A549 (cell line): Measurements from ENCODE around the gene TEX2. TPM values are rescaled to one million over a fixed set of nuclear protein-coding genes. Genes with fewer than 3 reads are reported as not detected.

Experiments used
- ATAC-seq, 2 experiments: fragments of 200-7000 bp in 1 of 2; fragments of >200 bp in 1 of 2; cut with Nextera tagmentation in 1 of 2; cut with Tn5 transposase in 1 of 2; 3 replicates each; pipeline versions ENCODE4 v1.8.0 to v1.9.1; 2018 to 2020; ENCODE audit warnings: mild to moderate bottlenecking in 1 of 2, moderate library complexity in 1 of 2
- CTCF ChIA-PET: fragments of 300-600 bp; sonication (Branson Sonifier 250); formaldehyde crosslinking; extraction: SDS; loops from one replicate; lab custom pipeline; 2021; ENCODE audit warnings: antibody characterized with exemption, inconsistent platforms; lab: Yijun Ruan, JAX
- POLR2A ChIA-PET: fragments of 350-600 bp; formaldehyde crosslinking; extraction: SDS; loops from one replicate; lab custom pipeline; 2021; ENCODE audit warnings: antibody characterized with exemption, inconsistent platforms; lab: Yijun Ruan, JAX
- DNase-seq, 2 experiments: peaks; one replicate each; pipeline versions ENCODE4 v3.0.0 to v3.0.0-alpha.2; 2011 to 2016; ENCODE audit warnings: low read depth in 1 of 2, low spot score in 1 of 2
- FAIRE-seq: peaks from 2 replicates; lab custom pipeline; 2011; peaks lifted over from hg19 to GRCh38; lab: Jason Lieb, UNC
- H3K27ac ChIP-seq, 2 experiments: fragments of >200 bp; sonication (Bioruptor Twin); formaldehyde crosslinking; 3 replicates each; pipeline ENCODE4 v1.5.1; 2016 to 2017
- H3K4me1 ChIP-seq: fragments of >200 bp; sonication (Bioruptor Twin); formaldehyde crosslinking; 3 replicates; pipeline ENCODE4 v1.6.1; 2016
- H3K4me2 ChIP-seq: fragments of >200 bp; sonication (Bioruptor Twin); formaldehyde crosslinking; 3 replicates; pipeline ENCODE4 v1.6.1; 2016
- H3K4me3 ChIP-seq: fragments of >200 bp; sonication (Bioruptor Twin); formaldehyde crosslinking; 3 replicates; pipeline ENCODE4 v1.5.1; 2016
- H3K9me3 ChIP-seq: fragments of >200 bp; sonication (Bioruptor Twin); formaldehyde crosslinking; 3 replicates; pipeline ENCODE4 v1.6.1; 2016
- BHLHE40 ChIP-seq: IDR thresholded peaks from 2 replicates; pipeline ENCODE4 v1.6.1; 2012; ENCODE audit warnings: low read depth, low read length, inconsistent platforms
- CBX8 ChIP-seq: fragments of 200-600 bp; sonication (generic); IDR thresholded peaks from 2 replicates; pipeline ENCODE4 v1.6.1; 2016
- CEBPB ChIP-seq, 2 experiments: fragments of >200 bp in 1 of 2; sonication (Bioruptor Twin) in 1 of 2; formaldehyde crosslinking in 1 of 2; IDR thresholded peaks; 2 replicates each; pipeline ENCODE4 v1.6.1; 2012 to 2016
- CHD4 ChIP-seq: fragments of 200-600 bp; sonication (generic); IDR thresholded peaks from 2 replicates; pipeline ENCODE4 v1.6.1; 2016; ENCODE audit warnings: antibody characterized with exemption, mild to moderate bottlenecking, borderline replicate concordance
- ELK1 ChIP-seq: fragments of 150-350 bp; IDR thresholded peaks from 2 replicates; pipeline ENCODE4 v1.6.1; 2014; ENCODE audit warnings: low read depth, mild to moderate bottlenecking, low read length
- FOSB ChIP-seq: fragments of 250-450 bp; sonication (Bioruptor Pico); IDR thresholded peaks from 2 replicates; pipeline ENCODE4 v1.5.0; 2020; ENCODE audit warnings: mild to moderate bottlenecking, moderate library complexity
- FOSL2 ChIP-seq, 2 experiments: fragments of 450-650 bp in 1 of 2; fragments of >200 bp in 1 of 2; sonication (Bioruptor Twin) in 1 of 2; formaldehyde crosslinking; IDR thresholded peaks; 2 replicates each; pipeline versions ENCODE4 v1.5.0 to v1.6.1; 2016 to 2020; ENCODE audit warnings: mild to moderate bottlenecking in 1 of 2, moderate library complexity in 1 of 2
- FOXS1 ChIP-seq: fragments of 250-450 bp; sonication (Bioruptor Pico); IDR thresholded peaks from 2 replicates; pipeline ENCODE4 v1.5.0; 2020; ENCODE audit warnings: mild to moderate bottlenecking, moderate library complexity
- HDAC2 ChIP-seq: fragments of 200-600 bp; sonication (generic); IDR thresholded peaks from 2 replicates; pipeline ENCODE4 v1.6.1; 2016
- HEYL ChIP-seq: fragments of 250-450 bp; sonication (Bioruptor Pico); IDR thresholded peaks from 2 replicates; pipeline ENCODE4 v1.8.0; 2021; ENCODE audit warnings: mild to moderate bottlenecking, moderate library complexity
- JUNB ChIP-seq: fragments of >200 bp; sonication (Bioruptor Twin); formaldehyde crosslinking; IDR thresholded peaks from 2 replicates; pipeline ENCODE4 v1.6.1; 2016
- KDM1A ChIP-seq: fragments of 200-600 bp; sonication (generic); IDR thresholded peaks from 2 replicates; pipeline ENCODE4 v1.6.1; 2016; ENCODE audit warnings: low read depth, mild to moderate bottlenecking
- MAFK ChIP-seq: fragments of 450-650 bp; IDR thresholded peaks from 2 replicates; pipeline ENCODE4 v1.6.1; 2014; ENCODE audit not compliant: partially characterized antibody
- MAX ChIP-seq: IDR thresholded peaks from 2 replicates; pipeline ENCODE4 v1.6.1; 2012
- MAZ ChIP-seq: fragments of 150-350 bp; IDR thresholded peaks from 2 replicates; pipeline ENCODE4 v1.6.1; 2014; ENCODE audit warnings: antibody characterized with exemption, low read depth, low read length, borderline replicate concordance
- MYC ChIP-seq: IDR thresholded peaks from 2 replicates; pipeline ENCODE4 v1.6.1; 2012; ENCODE audit warnings: mild to moderate bottlenecking, inconsistent platforms, low read length, improper control_type of control experiment, borderline replicate concordance
- NPAS2 ChIP-seq: fragments of 250-450 bp; sonication (Bioruptor Pico); IDR thresholded peaks from 2 replicates; pipeline ENCODE4 v1.8.0; 2022; ENCODE audit warnings: mild to moderate bottlenecking, moderate library complexity, borderline replicate concordance
- RAD21 ChIP-seq, 2 experiments: fragments of >200 bp in 1 of 2; sonication (Bioruptor Twin) in 1 of 2; formaldehyde crosslinking in 1 of 2; IDR thresholded peaks in 1 of 2; conservative IDR thresholded peaks in 1 of 2; 2 replicates in 1 of 2; 3 replicates in 1 of 2; pipeline ENCODE4 v1.6.1; 2012 to 2018; ENCODE audit warnings: inconsistent platforms in 1 of 2
- SREBF2 ChIP-seq: fragments of 450-650 bp; IDR thresholded peaks from 2 replicates; pipeline ENCODE4 v1.6.1; 2014; ENCODE audit warnings: mild to moderate bottlenecking, moderate library complexity
- WGBS: methylation state at CpG from one replicate; pipeline ENCODE4 v1.1.6; 2017; ENCODE audit errors: missing lambda C conversion rate; 5-methylcytosine and 5-hydroxymethylcytosine counted together
- polyA plus RNA-seq, 4 experiments: library from polyadenylated mRNA; depleted of rRNA in 3 of 4; stranded (reverse); fragments of >200 nt; fragmentation: RNase III in 1 of 4; extraction: RNeasy Plus Mini Kit Qiagen cat#74134 plus additional on column Dnase treatment in 1 of 4; gene quantifications; 2 replicates in 3 of 4; 3 replicates in 1 of 4; pipeline ENCODE4 v1.2.3, GENCODE V29; 2011 to 2017

The TEX2 gene
- polyA plus RNA-seq, 2 of the 4 experiments (the other 2 are of a cell fraction) = 9.3 to 16.2 TPM

- TF ChIP-seq MAX (0 out of 2 replicates have a peak, but pooled peaks have one; percentile 4), NPAS2 (CRISPR knock-in tag) (no peak)
- TF ChIP-seq, all 56 proteins: peak for 1
- Histone ChIP-seq H3K4me1 (peaks cover 35% of the 10 kb centered on the region), H3K27ac (peak overlapping the region; percentile 85 to 95), H3K4me3 (peak overlapping the region; percentile 80), H3K4me2 (peak overlapping the region; percentile 91), H3K9me3 (no peaks in the 10 kb centered on the region)
- DNase-seq = peak; percentile 51 to 69
- CTCF ChIA-PET = interaction anchor here (0.7 to 29.0 kb wide), 11 partner anchors 16 to 225 kb away, joined by 3 to 863 read pairs (median 5); partner anchors contain the start of genes CSHL1 and GH1
- ATAC-seq = peak; percentile 10 to 21; a peak in 3 of 6 replicates
- no peak for FAIRE-seq
- POLR2A ChIA-PET = interaction anchor here (1.0 to 3.5 kb wide), 12 partner anchors 8 to 150 kb away, joined by 4 to 27 read pairs (median 6); no protein-coding TSS in a partner anchor
- 7% methylated on average over 15 of the region's 15 CpGs for WGBS
Measured at GRCh38 chr17:64128787-64129514, 134.1 kb downstream of the TEX2 start.

GRCh38 chr17:64126918-64127317 is 136.1 kb downstream of the TEX2 start:
- Histone ChIP-seq H3K4me1 (peaks cover 50% of the 10 kb centered on the region), H3K4me2 (peak overlapping the region; percentile 91), H3K9me3 (no peaks in the 10 kb centered on the region), H3K4me3 (no peak overlapping the region), H3K27ac (no peak overlapping the region)
- TF ChIP-seq JUNB (no peak), BHLHE40 (no peak), RAD21 (conservative IDR thresholded peaks at IDR 0.05 in 1 of 2, IDR thresholded peaks at IDR 0.05 in 1 of 2) (no peak), MAFK (no peak), CEBPB (IDR thresholded peaks at IDR 0.05) (no peak), FOSB (CRISPR knock-in tag) (no peak), CHD4 (no peak), KDM1A (no peak), ELK1 (no peak), MYC (no peak), MAZ (no peak), FOXS1 (CRISPR knock-in tag) (no peak), CBX8 (no peak), HDAC2 (no peak), HEYL (CRISPR knock-in tag) (no peak)
- ChIA-PET POLR2A (interaction anchor here (1.2 kb wide), 1 partner anchor 46 kb away, joined by 4 read pairs; no protein-coding TSS in a partner anchor), CTCF (interaction anchor here (0.6 to 29.0 kb wide), 7 partner anchors 37 to 917 kb away, joined by 3 to 863 read pairs (median 7); no protein-coding TSS in a partner anchor)
- ATAC-seq = no peak
- whole genome bisulfite sequencing = 25% methylated on average over 1 of the region's 1 CpG
- FAIRE-seq = peak; percentile 7
- DNase-seq = no peak

DNA sequence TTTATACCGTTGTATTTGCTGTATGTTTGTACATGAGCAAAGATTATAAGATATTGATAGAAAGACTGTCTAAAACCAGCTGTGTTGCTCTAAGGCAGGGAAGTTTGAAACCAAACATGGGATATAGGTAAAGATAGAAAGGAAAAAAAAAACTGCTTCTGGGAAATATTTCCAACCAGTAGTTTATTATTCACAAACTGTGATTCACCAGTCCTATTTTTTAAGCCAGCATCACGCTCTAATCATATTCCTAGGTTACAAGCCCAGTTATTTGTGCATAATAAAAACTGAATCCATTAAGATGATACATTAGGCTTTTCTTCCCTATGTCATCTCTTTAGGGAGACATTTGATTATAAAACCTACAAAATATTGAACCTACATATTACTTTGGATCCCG is 137.1 kb downstream of the TEX2 start:
- 91% methylated on average over 3 of the region's 3 CpGs for WGBS
- DNase-seq (no peak), FAIRE-seq (no peak), ATAC-seq (no peak)
- Histone ChIP-seq H3K4me3 (no peak overlapping the region), H3K27ac (no peak overlapping the region), H3K9me3 (no peaks in the 10 kb centered on the region), H3K4me2 (peak overlapping the region; percentile 91; the same call in 2 of the 3 replicates), H3K4me1 (peaks cover 50% of the 10 kb centered on the region)
- ChIA-PET CTCF (interaction anchor here (1.3 to 29.0 kb wide), 5 partner anchors 43 to 206 kb away, joined by 3 to 863 read pairs (median 7); no protein-coding TSS in a partner anchor), POLR2A (no interaction called here)
- TF ChIP-seq FOSL2 (IDR thresholded peaks at IDR 0.05) = no peak
- TF ChIP-seq FOSL2 (CRISPR knock-in tag; IDR thresholded peaks at IDR 0.05) = no peak
- TF ChIP-seq SREBF2 = no peak
